Tibial nerve (tissue), 4 donors: Measurements from ENCODE around the gene TET2. TPM values are rescaled to one million over a fixed set of nuclear protein-coding genes. Genes with fewer than 3 reads are reported as not detected.

Experiments
- DNase-seq, 2 donors: peaks; one replicate each; pipeline ENCODE4 v3.0.0-alpha.2; 2019; ENCODE audit warnings: low spot score in 2 of 2
- H3K27ac ChIP-seq, 4 donors: fragments of 200-600 bp; sonication (generic) in 3 of 4; one replicate each; pipeline ENCODE4 v1.5.1; 2017 to 2019; ENCODE audit warnings: mild to moderate bottlenecking in 1 of 4
- H3K27me3 ChIP-seq, 2 donors: fragments of 200-600 bp; sonication (generic) in 1 of 2; one replicate each; pipeline versions ENCODE4 v1.5.1 to v1.6.0; 2017 to 2019
- H3K36me3 ChIP-seq, 3 donors: fragments of 200-600 bp; sonication (generic); one replicate each; pipeline ENCODE4 v1.5.1; 2018 to 2019
- H3K4me1 ChIP-seq, 4 donors: fragments of 200-600 bp; sonication (generic) in 3 of 4; one replicate each; pipeline ENCODE4 v1.5.1; 2017 to 2019
- H3K4me3 ChIP-seq, 4 donors: fragments of 200-600 bp; sonication (generic) in 3 of 4; one replicate each; pipeline ENCODE4 v1.5.1; 2017 to 2019; ENCODE audit warnings: mild to moderate bottlenecking in 1 of 4, moderate library complexity in 1 of 4
- H3K9me3 ChIP-seq, 4 donors: fragments of 200-600 bp; sonication (generic) in 3 of 4; one replicate each; pipeline ENCODE4 v1.5.1; 2017 to 2019
- CTCF ChIP-seq, 5 experiments: fragments of 200-600 bp in 3 of 5; fragments of 450-650 bp in 2 of 5; sonication (generic) in 3 of 5; IDR thresholded peaks; one replicate each; pipeline ENCODE4 v1.5.1; 2016 to 2019; ENCODE audit warnings: antibody characterized with exemption in 5 of 5, mild to moderate bottlenecking in 3 of 5, moderate library complexity in 2 of 5
- EP300 ChIP-seq, 2 donors: sonication (generic); formaldehyde crosslinking; IDR thresholded peaks; one replicate each; pipeline ENCODE4 v1.6.1; 2017; ENCODE audit warnings: antibody characterized with exemption in 2 of 2, mild to moderate bottlenecking in 1 of 2
- POLR2A ChIP-seq, 2 donors: fragments of 450-650 bp; IDR thresholded peaks; one replicate each; pipeline ENCODE4 v1.6.1; 2017; ENCODE audit warnings: antibody characterized with exemption in 2 of 2, mild to moderate bottlenecking in 2 of 2, moderate library complexity in 2 of 2
- WGBS, 2 donors: methylation state at CpG; one replicate each; pipeline ENCODE4 v1.1.5; 2018; 5-methylcytosine and 5-hydroxymethylcytosine counted together
- total RNA-seq, 4 donors: library from RNA; depleted of rRNA; stranded (reverse); fragments of >200 nt; gene quantifications; one replicate each; pipeline ENCODE4 v1.1.0, GENCODE V29; 2016

TET2 gene
- total RNA-seq, 4 donors from 2014 or later: 23.2 to 29.1 (median 24.1) TPM

DNA sequence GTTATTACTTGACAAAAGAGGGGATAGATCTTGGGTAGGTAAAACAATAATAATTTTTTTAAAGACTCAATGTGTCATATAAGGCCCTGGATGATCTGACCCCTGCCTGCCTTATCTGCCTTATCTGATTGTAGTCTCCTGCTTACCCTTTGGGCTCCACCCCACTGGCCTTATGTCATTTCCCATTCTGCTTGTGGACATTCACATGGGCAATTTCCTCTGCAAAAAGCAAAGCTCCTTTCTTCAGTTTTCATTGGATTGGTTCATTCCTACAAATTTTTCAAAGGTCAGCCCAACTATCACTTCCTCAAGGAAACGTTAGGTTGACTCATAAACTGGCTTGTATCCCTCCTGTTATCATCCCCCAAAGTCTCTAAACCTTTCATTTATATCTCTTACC lies 15.7 kb upstream of the TET2 start:
- Histone ChIP-seq H3K9me3 (no peaks in the 10 kb centered on the region), H3K4me1 (no peaks in the 10 kb centered on the region), H3K36me3 (no peaks in the 10 kb centered on the region), H3K27me3 (no peaks in the 10 kb centered on the region), H3K27ac (no peak overlapping the region), H3K4me3 (no peak overlapping the region)
- WGBS, 2 donors: 56 to 68% methylated on average over 1 of the region's 1 CpG
- TF ChIP-seq EP300 (IDR thresholded peaks at IDR 0.05) (no peak), CTCF (IDR thresholded peaks at IDR 0.05) (no peak), POLR2A (IDR thresholded peaks at IDR 0.05) (no peak)
- DNase-seq: no peak

GRCh38 chr4:105133976-105134375 lies 12.7 kb upstream of the TET2 start:
- 98 to 100% methylated on average over 2 of the region's 2 CpGs for WGBS, 2 donors
- no peaks in the 10 kb centered on the region for H3K4me1 ChIP-seq
- TF ChIP-seq EP300 (IDR thresholded peaks at IDR 0.05): no peak
- TF ChIP-seq CTCF (IDR thresholded peaks at IDR 0.05): no peak
- TF ChIP-seq POLR2A (IDR thresholded peaks at IDR 0.05): no peak

GRCh38 chr4:105135785-105136184 lies 10.9 kb upstream of the TET2 start:
- no peaks in the 10 kb centered on the region for H3K36me3 ChIP-seq
- H3K9me3 ChIP-seq: no peaks in the 10 kb centered on the region
- H3K27ac ChIP-seq: no peak overlapping the region
- WGBS, 2 donors: 78 to 83% methylated on average over 2 of the region's 2 CpGs
- no peak for DNase-seq
- peaks cover 0 to 5% (median 0%) of the 10 kb centered on the region in 4 donors for H3K4me1 ChIP-seq
- TF ChIP-seq EP300 (IDR thresholded peaks at IDR 0.05) (no peak), CTCF (IDR thresholded peaks at IDR 0.05) (no peak), POLR2A (IDR thresholded peaks at IDR 0.05) (no peak)
- H3K4me3 ChIP-seq: no peak overlapping the region
- no peaks in the 10 kb centered on the region for H3K27me3 ChIP-seq

More at GRCh38 chr4:105133976-105134375, 12.7 kb upstream of the TET2 start:
- Histone ChIP-seq H3K4me3 (no peak overlapping the region), H3K9me3 (no peaks in the 10 kb centered on the region), H3K27ac (no peak overlapping the region), H3K27me3 (no peaks in the 10 kb centered on the region), H3K36me3 (no peaks in the 10 kb centered on the region)
- DNase-seq: no peak

GRCh38 chr4:105137121-105137875 lies 9.4 kb upstream of the TET2 start:
- WGBS, 2 donors: 65 to 70% methylated on average over 5 of the region's 5 CpGs
- H3K9me3 ChIP-seq: no peaks in the 10 kb centered on the region
- DNase-seq: no peak

More at GRCh38 chr4:105137121-105137875, 9.4 kb upstream of the TET2 start:
- Histone ChIP-seq H3K27me3 (no peaks in the 10 kb centered on the region), H3K4me1 (peaks cover 0 to 9% (median 0%) of the 10 kb centered on the region in 4 donors), H3K4me3 (no peak overlapping the region), H3K36me3 (no peaks in the 10 kb centered on the region), H3K27ac (no peak overlapping the region)
- TF ChIP-seq POLR2A (IDR thresholded peaks at IDR 0.05) (no peak), EP300 (IDR thresholded peaks at IDR 0.05) (peak in 1 of 2 donors; percentile 23), CTCF (IDR thresholded peaks at IDR 0.05) (no peak)
